Measurements from ENCODE around the gene ZNF302. TPM values are rescaled to one million over a fixed set of nuclear protein-coding genes. Genes with fewer than 3 reads are reported as not detected.
A peak's percentile ranks its signal among the peaks of the same experiment; 100 is the strongest.
"Not testable (repeated sequence)": the region's sequence is repeated elsewhere in the genome, so short reads cannot be mapped to it uniquely, and the experiment has no call there.

Gene ZNF302
- polyA plus RNA-seq, 6 donors from 2014 or later = 15.8 to 25.0 (median 22.8) TPM

- Mint-ChIP-seq H3K36me3 (no peaks in the 10 kb centered on the region), H3K27me3 (no peaks in the 10 kb centered on the region), H3K9me3 (peaks cover 0 to 3% (median 0%) of the 10 kb centered on the region in 7 donors), H3K27ac (no peak overlapping the region), H3K4me1 (peaks cover 13 to 18% (median 16%) of the 10 kb centered on the region in 3 donors), H3K4me3 (no peak overlapping the region)
- DNase-seq (no peak), ATAC-seq (ENCODE audit: low read depth in 2 of 2) (no peak)
These were observed 12.6 kb upstream of the ZNF302 start for GRCh38 chr19:34664870-34665269.

- H3K9me3 Mint-ChIP-seq; H3K27me3 Mint-ChIP-seq; H3K36me3 Mint-ChIP-seq; H3K27ac Mint-ChIP-seq; ATAC-seq (ENCODE audit: low read depth in 2 of 2); DNase-seq; H3K4me3 Mint-ChIP-seq: not testable (repeated sequence)
- peaks cover 13 to 18% (median 16%) of the 10 kb centered on the region in 3 donors for H3K4me1 Mint-ChIP-seq
These were observed 12.2 kb upstream of the ZNF302 start for GRCh38 chr19:34665275-34665674.

- ATAC-seq (ENCODE audit: low read depth in 2 of 2) = no peak
- DNase-seq = no peak
- H3K27ac Mint-ChIP-seq = peak overlapping the region in 1 of 6 donors; percentile 26
- peak overlapping the region in 1 of 8 donors; percentile 15 for H3K4me3 Mint-ChIP-seq
- H3K4me1 Mint-ChIP-seq = peaks cover 13 to 18% (median 16%) of the 10 kb centered on the region in 3 donors
- H3K9me3 Mint-ChIP-seq = no peaks in the 10 kb centered on the region
- no peaks in the 10 kb centered on the region for H3K27me3 Mint-ChIP-seq
- H3K36me3 Mint-ChIP-seq = no peaks in the 10 kb centered on the region
These were observed 11.1 kb upstream of the ZNF302 start for GRCh38 chr19:34666200-34666957.

- H3K27me3 Mint-ChIP-seq = peaks cover 0 to under 1% (median under 1%) of the 10 kb centered on the region in 3 donors
- no peak for DNase-seq
- H3K4me3 Mint-ChIP-seq = peak overlapping the region in 1 of 8 donors; percentile 53
- no peak for ATAC-seq (ENCODE audit: low read depth in 2 of 2)
- H3K27ac Mint-ChIP-seq = peak overlapping the region in 3 of 6 donors; percentile 42 to 84 (median 59)
- H3K36me3 Mint-ChIP-seq = no peaks in the 10 kb centered on the region
- H3K4me1 Mint-ChIP-seq = peaks cover 13 to 18% (median 16%) of the 10 kb centered on the region in 3 donors
- H3K9me3 Mint-ChIP-seq = no peaks in the 10 kb centered on the region
These were observed 10.6 kb upstream of the ZNF302 start for GRCh38 chr19:34666958-34667265.

GRCh38 chr19:34667349-34668076 lies 10.0 kb upstream of the ZNF302 start:
- Mint-ChIP-seq H3K27me3 (peaks cover 0 to 7% (median 6%) of the 10 kb centered on the region in 3 donors), H3K27ac (peak overlapping the region in 1 of 6 donors; percentile 75), H3K9me3 (no peaks in the 10 kb centered on the region), H3K4me1 (peaks cover 13 to 18% (median 16%) of the 10 kb centered on the region in 3 donors), H3K4me3 (peak overlapping the region in 3 of 8 donors; percentile 71 to 76 (median 75)), H3K36me3 (peaks cover 0 to 5% of the 10 kb centered on the region in 2 donors)
- DNase-seq (no peak), ATAC-seq (ENCODE audit: low read depth in 2 of 2) (no peak)

- H3K36me3 Mint-ChIP-seq; DNase-seq; ATAC-seq (ENCODE audit: low read depth in 2 of 2); H3K9me3 Mint-ChIP-seq: not testable (repeated sequence)
- H3K27ac Mint-ChIP-seq = peak overlapping the region in 1 of 6 donors; percentile 26
- H3K4me1 Mint-ChIP-seq = peaks cover 9 to 12% (median 11%) of the 10 kb centered on the region in 3 donors
- H3K27me3 Mint-ChIP-seq = peaks cover 0 to 14% (median 13%) of the 10 kb centered on the region in 3 donors
- peak overlapping the region in 1 of 8 donors; percentile 76 for H3K4me3 Mint-ChIP-seq
These were observed 9.3 kb upstream of the ZNF302 start for GRCh38 chr19:34668077-34668689.

GRCh38 chr19:34668690-34669089 lies 8.8 kb upstream of the ZNF302 start:
- H3K4me3 Mint-ChIP-seq = peak overlapping the region in 1 of 8 donors; percentile 45
- H3K36me3 Mint-ChIP-seq; DNase-seq; H3K27ac Mint-ChIP-seq; ATAC-seq (ENCODE audit: low read depth in 2 of 2); H3K4me1 Mint-ChIP-seq; H3K9me3 Mint-ChIP-seq: not testable (repeated sequence)
- H3K27me3 Mint-ChIP-seq = peaks cover 0 to 19% (median 17%) of the 10 kb centered on the region in 3 donors

GRCh38 chr19:34669305-34669704 lies 8.2 kb upstream of the ZNF302 start:
- Mint-ChIP-seq H3K4me3 (no peak overlapping the region), H3K36me3 (peaks cover 5 to 15% of the 10 kb centered on the region in 2 donors), H3K27me3 (peaks cover 0 to 25% (median 23%) of the 10 kb centered on the region in 3 donors), H3K27ac (no peak overlapping the region), H3K4me1 (peaks cover 4 to 8% (median 5%) of the 10 kb centered on the region in 3 donors), H3K9me3 (no peaks in the 10 kb centered on the region)
- no peak for DNase-seq
- no peak for ATAC-seq (ENCODE audit: low read depth in 2 of 2)

- H3K4me1 Mint-ChIP-seq = peaks cover 0 to 11% (median 7%) of the 10 kb centered on the region in 3 donors
- peak overlapping the region in 1 of 6 donors; percentile 64 for H3K27ac Mint-ChIP-seq
- H3K36me3 Mint-ChIP-seq = peaks cover 9 to 17% of the 10 kb centered on the region in 2 donors
- H3K27me3 Mint-ChIP-seq = peaks cover 0 to 32% (median 31%) of the 10 kb centered on the region in 3 donors
- no peak for ATAC-seq (ENCODE audit: low read depth in 2 of 2)
- no peak for DNase-seq
- peaks cover 0 to 5% (median 1%) of the 10 kb centered on the region in 7 donors for H3K9me3 Mint-ChIP-seq
- H3K4me3 Mint-ChIP-seq = no peak overlapping the region
These were observed 5.5 kb upstream of the ZNF302 start for GRCh38 chr19:34671972-34672371.

GRCh38 chr19:34673590-34673989 lies 3.9 kb upstream of the ZNF302 start:
- H3K36me3 Mint-ChIP-seq = peaks cover 9 to 17% of the 10 kb centered on the region in 2 donors
- H3K4me3 Mint-ChIP-seq = peak overlapping the region in 1 of 8 donors; percentile 59
- ATAC-seq (ENCODE audit: low read depth in 2 of 2) (no peak), DNase-seq (no peak)
- H3K27me3 Mint-ChIP-seq = peaks cover 0 to 32% (median 31%) of the 10 kb centered on the region in 3 donors
- peaks cover 7 to 19% (median 7%) of the 10 kb centered on the region in 3 donors for H3K4me1 Mint-ChIP-seq
- H3K9me3 Mint-ChIP-seq = peaks cover 0 to 5% (median 2%) of the 10 kb centered on the region in 7 donors
- no peak overlapping the region for H3K27ac Mint-ChIP-seq

- Mint-ChIP-seq H3K36me3 (peaks cover 22 to 26% of the 10 kb centered on the region in 2 donors), H3K27me3 (peaks cover 0 to 32% (median 31%) of the 10 kb centered on the region in 3 donors), H3K27ac (no peak overlapping the region), H3K4me3 (peak overlapping the region in 4 of 8 donors; percentile 12 to 57 (median 26)), H3K9me3 (peaks cover 0 to 7% (median 4%) of the 10 kb centered on the region in 7 donors), H3K4me1 (peaks cover 17 to 34% (median 17%) of the 10 kb centered on the region in 3 donors)
- ATAC-seq (ENCODE audit: low read depth in 2 of 2) = no peak
- DNase-seq = no peak
These were observed 2.2 kb upstream of the ZNF302 start for GRCh38 chr19:34675250-34675649.

- no peak for DNase-seq
- peaks cover 0 to 32% (median 31%) of the 10 kb centered on the region in 3 donors for H3K27me3 Mint-ChIP-seq
- H3K36me3 Mint-ChIP-seq = peaks cover 28 to 31% of the 10 kb centered on the region in 2 donors
- ATAC-seq (ENCODE audit: low read depth in 2 of 2) = no peak
- no peak overlapping the region for H3K27ac Mint-ChIP-seq
- H3K9me3 Mint-ChIP-seq = peaks cover 0 to 7% (median 4%) of the 10 kb centered on the region in 7 donors
- peak overlapping the region in 3 of 8 donors; percentile 16 to 93 (median 29) for H3K4me3 Mint-ChIP-seq
- peaks cover 17 to 36% (median 17%) of the 10 kb centered on the region in 3 donors for H3K4me1 Mint-ChIP-seq
These were observed 1.6 kb upstream of the ZNF302 start for GRCh38 chr19:34675919-34676318.

Measured in naive B cell (primary cell).